Measurements from ENCODE around the gene POU2F2.

Gene POU2F2

DNA sequence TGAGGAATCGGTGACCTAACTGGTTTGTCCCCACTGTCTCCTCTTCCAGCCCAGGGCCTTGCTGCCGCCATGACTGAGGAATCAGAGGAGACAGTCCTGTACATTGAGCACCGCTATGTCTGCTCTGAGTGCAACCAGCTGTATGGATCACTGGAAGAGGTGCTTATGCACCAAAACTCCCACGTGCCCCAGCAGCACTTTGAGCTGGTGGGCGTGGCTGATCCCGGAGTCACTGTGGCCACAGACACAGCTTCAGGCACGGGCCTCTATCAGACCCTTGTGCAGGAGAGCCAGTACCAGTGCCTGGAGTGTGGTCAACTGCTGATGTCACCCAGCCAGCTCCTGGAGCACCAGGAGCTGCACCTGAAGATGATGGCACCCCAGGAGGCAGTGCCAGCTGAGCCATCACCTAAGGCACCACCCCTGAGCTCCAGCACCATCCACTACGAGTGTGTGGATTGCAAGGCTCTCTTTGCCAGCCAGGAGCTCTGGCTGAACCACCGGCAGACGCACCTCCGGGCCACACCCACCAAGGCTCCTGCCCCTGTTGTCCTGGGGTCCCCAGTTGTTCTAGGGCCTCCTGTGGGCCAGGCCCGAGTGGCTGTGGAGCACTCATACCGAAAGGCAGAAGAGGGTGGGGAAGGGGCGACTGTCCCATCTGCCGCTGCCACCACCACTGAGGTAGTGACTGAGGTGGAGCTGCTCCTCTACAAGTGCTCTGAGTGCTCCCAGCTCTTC lies 53.5 kb downstream of the POU2F2 start:
- peak; percentile 21 for DNase-seq

DNA sequence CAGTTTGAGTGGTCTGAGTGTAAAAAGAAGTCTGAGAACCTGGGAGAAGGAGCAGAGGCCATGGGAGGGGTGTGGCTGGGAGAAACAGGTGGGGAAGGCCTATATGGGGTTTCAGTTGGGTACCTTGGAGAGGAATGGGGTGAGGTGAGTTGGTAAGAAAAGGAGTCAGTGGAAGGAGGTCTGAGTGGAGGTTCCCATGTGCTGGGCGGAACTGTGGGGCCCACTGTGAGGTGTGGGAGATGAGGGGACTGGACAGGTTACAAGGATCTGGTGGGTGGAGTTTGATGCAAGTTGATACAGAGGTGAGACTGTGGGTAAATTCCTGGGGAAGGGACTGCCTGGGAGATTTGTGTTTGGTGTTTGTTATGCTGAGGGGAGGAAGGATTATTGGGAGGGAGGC lies 54.2 kb downstream of the POU2F2 start:
- no peak for DNase-seq

DNA sequence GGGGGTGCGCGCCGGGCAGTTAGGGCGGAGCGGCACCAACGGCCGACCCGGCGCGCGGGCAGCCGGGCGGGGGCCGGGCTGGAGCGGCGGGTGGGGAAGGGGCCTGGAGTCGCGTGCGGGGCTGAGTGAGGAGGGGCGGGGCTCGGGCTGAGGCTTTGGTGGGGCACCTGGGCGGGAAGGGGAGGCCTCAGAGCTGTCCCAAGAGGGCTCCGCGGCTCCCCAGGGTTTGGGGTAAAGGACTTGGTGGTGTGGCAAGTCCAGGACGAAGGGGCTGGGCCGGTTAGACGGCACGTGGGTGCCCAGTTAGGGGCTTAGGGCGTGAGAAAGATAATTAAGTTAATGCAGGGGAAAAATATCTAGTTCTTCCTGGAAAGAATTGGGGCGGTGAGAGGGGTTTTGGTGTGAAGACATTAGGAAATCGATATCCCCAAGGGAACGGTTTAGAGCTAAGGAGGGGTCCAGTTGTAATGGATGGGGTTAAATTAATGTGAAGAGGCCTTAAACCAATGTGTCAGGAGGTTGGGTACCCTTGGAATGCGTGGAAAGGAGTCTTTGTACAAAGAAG lies 55.8 kb downstream of the POU2F2 start:
- no peak for DNase-seq

DNA sequence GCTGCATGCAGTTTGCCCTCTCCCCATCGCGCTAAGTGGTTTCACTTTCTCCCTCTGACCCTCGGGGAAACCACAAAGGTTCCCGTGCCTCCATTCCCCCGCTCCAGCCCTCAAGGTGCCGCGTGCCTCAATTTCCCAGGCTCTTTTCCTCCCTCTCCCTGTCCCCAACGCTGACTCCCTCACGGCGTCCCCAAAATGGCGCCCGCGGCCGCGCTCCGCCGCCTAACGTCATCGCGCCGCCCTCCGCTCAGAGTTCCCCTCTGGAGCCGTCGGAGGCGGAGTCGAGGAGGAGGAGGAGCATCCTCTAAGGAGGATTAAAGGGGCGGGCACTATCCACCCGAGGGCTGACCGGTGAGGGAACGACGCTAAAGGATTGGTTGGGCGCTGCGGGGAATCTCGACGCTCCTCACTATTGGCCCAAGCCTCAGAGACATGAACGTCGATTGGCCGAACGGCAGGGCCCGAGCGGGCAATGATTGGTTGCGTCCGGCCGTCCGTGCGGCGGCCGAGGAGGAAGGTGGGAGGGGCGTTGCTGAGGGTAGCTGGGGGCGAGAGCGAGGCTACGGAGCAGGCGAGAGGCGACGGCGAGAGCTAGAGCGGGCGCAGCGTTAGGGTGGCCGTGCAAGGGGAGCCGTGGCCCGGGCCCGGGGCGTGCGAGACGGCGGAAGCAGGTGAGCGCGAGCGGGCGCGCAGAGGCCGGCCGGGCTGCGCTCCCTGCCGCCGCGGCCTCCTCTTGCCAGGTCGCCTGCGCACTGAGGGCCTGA lies 56.4 kb downstream of the POU2F2 start, which contains the start of gene ZNF574:
Gene ZNF574, plus strand, starts transcription at position 551 of the 764 bp plus-strand sequence. CDS start 2,441 bp downstream, outside the sequence.
- DNase-seq: peak; percentile 100

DNA sequence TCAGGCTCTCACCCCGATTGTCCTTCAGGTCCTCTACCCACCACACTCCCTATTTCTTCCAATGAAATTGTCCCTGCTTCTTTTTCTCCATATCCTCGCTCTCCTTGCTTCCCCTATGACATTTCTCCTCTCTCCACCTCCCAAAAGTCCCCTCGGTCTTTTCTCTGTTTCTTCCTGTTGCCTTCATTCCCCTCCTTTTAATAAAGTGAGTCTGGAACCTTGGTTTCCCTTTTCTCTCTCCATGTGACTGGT lies 57.0 kb downstream of the POU2F2 start:
- peak; percentile 54 for DNase-seq

DNA sequence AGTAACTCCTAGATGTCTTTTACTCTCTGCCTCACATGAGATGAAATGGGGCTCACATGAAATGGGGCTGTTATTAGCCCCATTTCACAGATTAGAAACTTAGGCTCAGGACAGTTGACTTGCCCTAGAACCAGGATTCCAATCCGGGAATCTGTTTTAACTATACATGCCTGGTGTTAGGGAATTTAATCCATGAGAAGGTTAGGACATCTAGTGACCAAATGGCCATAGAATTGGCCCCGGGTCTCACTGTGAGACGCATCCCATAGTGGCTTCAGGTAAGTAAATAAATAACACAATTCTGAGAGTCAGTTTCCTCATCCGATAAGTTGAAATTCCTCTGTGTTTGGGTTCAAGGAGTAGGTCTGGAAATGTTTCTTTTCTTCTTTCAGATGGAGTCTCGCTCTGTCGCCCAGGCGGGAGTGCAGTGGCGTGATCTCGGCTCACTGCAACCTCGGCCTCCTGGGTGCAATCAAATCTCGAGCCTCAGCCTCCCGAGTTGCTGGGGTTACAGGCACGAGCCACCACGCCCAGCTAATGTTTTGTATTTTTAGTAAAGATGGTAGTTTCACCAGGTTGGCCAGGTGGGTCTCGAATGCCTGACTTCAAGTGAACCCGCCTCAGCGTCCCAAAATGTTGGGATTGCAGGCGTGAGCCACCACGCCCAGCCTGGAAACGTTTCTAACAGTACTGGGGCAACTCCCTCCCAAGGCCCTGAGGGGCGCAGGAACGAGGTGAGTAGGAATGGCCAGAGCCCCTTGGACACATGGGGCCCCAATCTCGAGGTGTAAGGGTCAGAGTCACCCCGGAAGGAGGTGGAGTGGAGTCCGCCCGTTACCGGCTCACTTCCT lies 57.5 kb downstream of the POU2F2 start:
- no peak for DNase-seq

DNA sequence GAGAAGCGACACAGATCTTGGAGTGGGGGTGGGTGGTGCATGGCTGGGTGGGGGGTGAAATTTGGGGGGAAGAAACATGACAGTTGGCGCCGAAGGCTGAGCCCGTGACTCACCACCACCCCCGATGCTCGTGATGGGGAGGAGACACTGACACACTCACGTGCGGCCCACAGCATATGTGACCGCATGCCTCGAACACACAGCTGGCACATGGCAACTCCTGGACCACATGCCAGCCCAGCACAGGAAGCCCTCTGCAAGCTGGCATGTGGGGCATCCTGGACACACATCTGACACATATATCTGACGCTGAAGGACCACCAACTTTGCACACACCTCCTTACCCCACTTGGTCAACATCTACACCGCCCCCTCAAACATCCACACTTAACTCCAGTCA lies 61.0 kb downstream of the POU2F2 start:
- DNase-seq: no peak

DNA sequence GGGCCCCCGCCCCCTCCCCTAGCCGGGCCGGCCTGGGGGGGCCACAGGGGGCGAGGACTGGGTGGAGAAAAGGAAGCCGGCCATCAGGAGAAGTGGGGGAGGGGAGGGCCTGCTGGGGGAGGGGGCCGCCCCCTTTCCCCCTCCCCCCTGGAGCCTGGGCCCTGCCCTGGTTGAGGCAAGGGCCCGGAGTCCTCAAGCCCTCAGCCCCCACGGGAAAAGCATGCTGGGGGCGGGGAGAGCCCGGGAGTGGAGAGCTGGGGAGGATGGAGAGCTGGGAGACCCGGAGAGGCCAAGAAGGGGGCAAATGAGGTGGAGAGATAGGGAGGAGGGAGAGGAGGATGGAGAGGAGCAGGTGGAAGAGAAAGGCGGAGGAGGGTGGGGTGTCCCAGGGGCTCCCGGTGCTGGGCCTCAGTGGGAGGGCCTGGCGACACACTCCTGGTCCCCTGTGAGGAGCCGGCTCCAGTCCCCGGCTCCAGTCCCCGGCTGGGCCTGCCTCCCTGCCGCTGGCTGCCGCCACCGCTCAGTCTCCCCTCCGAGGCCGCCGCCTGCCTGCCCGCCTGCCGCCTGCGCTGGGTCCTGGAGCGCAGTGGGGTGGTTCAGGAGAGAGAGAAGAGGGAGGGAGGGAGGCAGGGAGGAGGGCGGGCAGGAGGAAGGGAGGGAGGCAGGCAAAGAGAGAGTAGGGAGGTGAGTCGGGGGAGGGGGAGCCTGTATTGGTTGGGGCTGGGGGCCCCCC lies 62.5 kb downstream of the POU2F2 start, which contains the start of gene GRIK5:
Gene GRIK5, minus strand, starts transcription at position 588 of the 733 bp plus-strand sequence. CDS start 4,436 bp downstream, outside the sequence.
- DNase-seq: peak; percentile 63

DNA sequence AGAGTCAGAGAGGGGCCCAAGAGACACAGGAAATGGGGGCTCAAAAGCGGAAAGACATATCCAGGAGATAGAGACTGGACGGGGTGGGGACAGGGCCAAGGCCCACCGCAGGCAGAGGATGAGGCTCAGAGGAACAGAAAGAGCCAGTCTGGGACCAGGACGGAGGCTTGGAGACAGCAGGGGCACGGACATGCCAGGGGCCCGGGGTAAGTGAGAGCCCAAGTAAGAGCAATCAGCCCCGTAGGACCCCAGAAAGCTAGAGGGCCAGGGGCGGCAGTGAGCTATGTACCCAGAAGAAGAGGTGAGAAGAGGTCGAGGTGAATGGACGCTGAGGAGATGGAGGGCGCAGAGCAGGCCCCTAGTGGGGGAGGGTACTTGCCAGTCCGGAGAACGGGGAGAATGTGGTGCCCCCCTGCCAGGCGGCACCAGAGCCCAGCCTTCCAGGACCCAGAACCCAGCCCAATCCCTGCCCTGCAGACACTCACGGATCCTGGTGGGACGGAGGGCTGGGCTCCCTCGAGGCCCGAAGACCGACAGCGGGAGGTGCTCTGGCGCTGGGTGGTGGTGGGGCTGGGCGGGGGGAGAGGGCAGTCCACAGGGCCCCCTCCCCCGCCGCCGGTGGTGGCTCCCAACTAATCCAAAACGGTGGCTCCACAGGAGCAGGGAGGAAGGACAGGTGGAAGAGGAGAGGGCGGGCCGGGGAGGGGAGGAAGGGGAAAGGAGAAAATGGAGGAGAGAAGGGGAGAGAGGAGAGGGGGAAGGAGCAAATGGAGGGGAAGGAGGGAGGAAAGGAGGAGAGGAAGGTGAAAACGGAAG lies 63.3 kb downstream of the POU2F2 start:
- DNase-seq: peak; percentile 76

DNA sequence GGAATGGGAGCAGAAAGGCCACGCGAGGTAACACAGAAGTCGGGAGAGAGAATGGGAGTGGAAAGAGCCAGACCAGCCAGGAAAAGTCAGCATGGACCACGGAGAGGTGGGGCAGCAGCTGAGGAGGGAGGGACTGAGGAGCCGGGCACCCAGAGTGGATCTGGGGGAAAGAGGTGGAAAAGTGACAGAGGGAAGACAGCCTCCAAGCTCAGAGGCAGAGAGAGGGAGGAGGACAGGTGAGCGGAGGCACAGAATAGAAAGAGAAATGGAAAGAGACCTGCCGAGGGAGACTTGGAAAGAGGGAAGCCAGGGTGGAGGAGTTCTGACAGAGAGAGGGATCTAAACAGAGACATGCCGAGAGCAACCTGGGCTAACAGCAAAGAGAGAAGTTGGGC lies 63.9 kb downstream of the POU2F2 start:
- no peak for DNase-seq

DNA sequence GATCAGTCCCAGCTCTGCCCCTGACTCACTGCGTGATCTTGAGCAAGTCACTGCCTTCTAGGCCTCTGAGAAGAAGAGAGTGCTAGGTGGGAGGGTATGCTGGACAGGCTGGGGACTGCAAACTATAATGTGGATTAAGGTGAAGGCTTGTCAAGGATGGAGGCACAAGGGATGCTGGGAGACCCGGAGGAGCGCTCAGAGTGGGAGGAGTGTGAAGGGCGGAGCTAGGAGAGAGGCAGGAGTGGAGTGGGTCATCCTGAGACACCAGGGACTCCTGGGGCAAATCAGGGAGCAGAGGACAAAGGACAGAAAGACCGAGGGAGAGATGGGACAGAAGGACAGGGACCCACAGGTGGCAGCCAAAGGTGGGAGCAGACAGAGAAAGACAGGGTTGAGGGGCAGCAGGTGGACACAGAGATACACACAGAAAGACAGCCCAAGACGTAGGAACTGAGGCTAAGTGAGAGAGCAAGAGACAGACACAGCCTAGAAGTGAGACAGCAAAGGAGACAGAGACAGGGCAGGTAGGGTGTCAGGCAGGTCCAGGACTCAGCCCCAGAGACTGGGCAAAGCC lies 64.8 kb downstream of the POU2F2 start:
- no peak for DNase-seq

DNA sequence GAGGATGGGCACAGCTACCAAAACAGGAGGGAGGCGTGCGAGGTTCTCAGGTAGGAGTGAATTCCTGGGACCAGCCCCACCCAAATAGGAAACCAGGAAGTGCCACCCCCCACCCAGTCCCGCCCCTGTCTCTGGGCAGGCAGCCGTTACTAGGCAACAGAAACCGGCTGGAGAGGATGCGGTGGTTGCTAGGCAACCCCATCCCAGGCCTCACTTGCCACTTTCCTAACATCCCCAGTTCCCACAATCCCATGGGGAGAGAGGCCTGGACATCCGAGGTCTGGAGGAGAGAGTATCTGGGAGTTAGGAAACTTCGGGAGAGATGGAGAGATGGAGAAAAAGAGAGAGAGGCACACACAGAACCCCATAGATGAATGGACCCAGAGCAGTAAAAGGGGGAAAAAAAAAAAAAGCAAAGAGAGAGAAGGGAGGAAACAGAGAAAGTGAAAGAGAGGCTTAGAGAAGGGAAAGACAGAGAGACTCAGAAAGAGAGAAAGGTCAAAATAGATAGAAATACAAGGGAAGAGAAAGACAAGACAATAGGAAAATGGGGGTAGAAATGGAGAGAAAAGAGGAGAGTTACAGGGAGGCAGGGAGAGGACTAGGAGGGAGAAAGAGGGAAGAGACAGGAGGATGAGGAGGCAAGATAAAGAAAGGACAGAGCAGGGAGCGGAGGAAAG lies 66.0 kb downstream of the POU2F2 start:
- DNase-seq: peak; percentile 66

DNA sequence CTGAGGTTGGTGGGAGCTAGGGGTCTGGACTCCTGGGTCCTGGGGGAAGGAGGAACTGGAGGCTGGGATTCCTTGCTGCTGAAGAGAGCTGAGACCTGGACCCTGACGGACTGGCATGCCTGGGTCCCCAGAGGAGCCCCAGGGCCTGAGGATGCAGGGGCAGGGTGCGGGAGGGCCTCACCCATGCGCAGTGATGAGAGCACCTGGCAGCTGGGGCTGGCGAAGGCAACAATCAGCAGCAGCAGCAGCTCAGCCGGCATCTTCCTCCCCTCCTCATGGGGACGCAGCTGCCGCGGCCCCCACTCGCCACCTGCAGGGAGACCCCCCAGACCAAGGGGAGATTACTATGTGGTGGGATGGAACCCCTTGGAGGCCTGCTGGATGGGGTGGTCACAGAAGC lies 66.7 kb downstream of the POU2F2 start:
- no peak for DNase-seq

DNA sequence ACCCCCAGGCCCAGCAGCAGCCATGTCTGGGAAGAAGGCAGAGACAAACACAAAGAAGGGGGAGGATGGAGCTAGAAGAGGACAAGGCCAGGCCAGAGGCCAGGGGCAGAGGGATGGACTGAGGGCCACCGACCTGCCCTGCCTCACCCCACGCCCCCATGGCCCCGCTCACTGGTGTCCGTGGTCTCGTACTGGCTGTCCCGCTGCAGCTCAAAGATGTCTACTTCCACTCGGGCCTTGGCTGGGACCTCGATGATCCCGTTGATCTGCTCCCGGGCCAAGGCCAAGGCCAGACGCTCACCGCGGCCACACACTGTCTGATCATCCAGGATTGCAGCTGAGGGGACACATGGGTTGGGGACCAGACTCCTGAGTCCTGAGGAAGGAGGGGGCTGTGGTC lies 67.2 kb downstream of the POU2F2 start:
- no peak for DNase-seq

DNA sequence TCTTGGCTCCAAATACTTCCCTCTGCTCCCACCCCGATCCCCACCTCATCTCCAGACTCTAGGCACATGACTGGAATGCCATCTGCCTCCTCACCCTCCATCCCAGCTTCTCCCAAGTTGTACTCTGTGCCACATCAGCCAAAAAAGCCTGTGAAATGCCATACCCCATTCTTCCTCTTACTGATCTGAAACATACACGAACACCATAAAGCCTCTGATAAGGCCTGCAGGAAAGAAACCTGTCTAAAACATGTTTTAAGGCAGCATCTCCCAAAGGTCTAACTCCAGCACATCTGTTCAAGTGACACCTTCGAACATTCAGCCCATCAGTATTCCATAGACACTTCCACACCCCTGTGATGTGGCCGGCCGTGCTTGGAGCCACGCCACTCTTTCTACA lies 67.8 kb downstream of the POU2F2 start:
- no peak for DNase-seq

DNA sequence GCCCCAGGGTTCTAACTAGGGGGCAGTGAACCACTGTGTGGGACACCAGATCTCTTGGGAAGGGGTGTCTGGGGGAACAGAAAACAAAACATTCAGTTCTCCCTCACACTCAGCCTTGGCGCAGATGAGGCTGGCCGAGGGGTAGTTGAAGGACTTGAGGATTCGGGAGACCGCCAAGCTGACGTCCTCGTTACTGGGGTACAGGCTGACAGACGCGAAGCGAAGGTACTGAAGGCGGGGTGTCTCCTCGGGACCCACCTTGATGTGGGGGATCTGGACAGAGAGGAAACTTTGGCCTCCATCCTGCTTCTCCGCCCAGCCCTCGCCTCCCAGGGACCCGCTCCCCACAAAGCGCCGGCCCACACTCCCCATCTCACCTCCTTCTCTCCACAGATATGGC lies 69.9 kb downstream of the POU2F2 start:
- no peak for DNase-seq

DNA sequence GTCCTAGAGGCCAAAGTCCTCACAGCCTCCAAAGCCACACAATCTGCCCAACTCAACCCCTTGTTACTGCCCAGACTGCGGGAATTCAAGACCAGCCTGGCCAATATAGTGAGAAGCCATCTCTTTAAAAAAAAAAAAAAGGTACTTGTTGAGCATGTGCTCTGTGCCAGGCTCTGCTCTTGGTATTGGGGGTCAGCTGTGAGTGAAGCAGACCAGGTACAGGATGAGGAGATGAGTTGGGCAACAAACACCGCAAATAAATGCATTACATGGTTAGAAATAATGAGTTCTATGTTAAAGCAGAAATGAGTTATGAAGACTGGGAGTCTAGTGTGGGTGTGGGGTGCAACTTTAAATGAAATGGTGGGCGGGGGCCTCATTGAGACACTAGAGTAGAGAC lies 72.1 kb downstream of the POU2F2 start:
- no peak for DNase-seq

DNA sequence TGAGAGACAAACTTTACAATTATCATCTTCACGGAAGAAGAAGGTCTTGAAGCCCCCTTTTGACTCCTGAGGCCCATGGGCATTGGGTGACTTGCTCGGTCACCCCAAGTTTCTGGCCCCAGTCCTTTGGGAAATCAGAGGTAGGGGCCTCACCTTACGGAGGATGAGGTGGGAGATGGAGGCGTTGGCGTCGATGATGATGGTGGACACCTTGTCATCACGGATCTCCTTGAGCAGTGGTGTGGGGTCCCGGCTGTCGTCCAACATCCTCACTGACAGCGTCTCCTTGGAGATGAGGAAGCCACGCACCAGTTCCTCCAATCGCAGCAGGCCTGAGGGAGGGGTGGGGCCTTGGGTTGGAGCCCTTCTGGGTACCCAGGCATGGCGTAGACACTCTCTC lies 73.0 kb downstream of the POU2F2 start:
- DNase-seq: no peak

DNA sequence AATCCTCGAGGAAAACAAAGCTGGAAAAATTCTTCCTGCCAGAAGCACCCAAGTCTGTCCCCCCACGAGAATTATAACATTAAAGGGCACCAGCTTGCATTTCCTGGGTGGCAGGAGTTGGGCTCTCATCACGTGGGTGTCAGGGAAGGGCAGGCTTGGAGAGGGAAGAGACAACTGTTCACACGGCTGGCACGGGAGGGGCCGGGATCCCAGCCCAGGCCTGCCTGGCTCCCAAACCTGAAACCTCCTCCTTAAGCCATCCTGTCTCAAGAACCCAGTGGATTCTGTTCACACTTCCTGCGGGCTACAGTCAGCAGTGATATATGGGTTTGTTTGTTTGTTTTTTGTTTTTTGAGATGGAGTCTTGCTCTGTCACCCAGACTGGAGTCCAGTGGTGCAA lies 74.4 kb downstream of the POU2F2 start:
- DNase-seq: no peak

DNA sequence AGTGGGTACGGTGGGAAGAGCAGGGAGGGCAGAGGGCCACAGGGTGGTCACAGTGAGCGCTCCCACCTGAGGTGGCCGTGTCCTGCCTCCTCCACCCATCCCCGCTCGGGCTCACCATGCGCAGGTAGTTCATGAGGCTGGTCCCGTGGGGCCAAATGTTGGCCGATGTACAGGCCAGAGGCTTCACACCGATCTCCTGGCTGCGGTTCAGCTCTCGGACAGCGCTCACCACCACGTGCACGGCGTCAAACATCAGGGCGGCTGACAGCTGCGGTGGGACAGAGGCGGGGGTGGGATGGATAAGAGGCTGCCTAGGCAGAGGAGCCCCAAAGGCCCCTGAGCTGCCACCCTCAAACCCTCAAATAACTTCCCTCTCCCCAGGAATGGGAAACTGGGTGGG lies 78.0 kb downstream of the POU2F2 start:
- no peak for DNase-seq
